GM10847 (cell line): ENCODE results near the gene PDIA2.

ENCODE experiments used
- POLR2A ChIP-seq: IDR thresholded peaks from 2 replicates; pipeline ENCODE4 v1.6.1; 2011; ENCODE audit not compliant: insufficient read length; ENCODE audit errors: extremely low read depth

Gene PDIA2

DNA sequence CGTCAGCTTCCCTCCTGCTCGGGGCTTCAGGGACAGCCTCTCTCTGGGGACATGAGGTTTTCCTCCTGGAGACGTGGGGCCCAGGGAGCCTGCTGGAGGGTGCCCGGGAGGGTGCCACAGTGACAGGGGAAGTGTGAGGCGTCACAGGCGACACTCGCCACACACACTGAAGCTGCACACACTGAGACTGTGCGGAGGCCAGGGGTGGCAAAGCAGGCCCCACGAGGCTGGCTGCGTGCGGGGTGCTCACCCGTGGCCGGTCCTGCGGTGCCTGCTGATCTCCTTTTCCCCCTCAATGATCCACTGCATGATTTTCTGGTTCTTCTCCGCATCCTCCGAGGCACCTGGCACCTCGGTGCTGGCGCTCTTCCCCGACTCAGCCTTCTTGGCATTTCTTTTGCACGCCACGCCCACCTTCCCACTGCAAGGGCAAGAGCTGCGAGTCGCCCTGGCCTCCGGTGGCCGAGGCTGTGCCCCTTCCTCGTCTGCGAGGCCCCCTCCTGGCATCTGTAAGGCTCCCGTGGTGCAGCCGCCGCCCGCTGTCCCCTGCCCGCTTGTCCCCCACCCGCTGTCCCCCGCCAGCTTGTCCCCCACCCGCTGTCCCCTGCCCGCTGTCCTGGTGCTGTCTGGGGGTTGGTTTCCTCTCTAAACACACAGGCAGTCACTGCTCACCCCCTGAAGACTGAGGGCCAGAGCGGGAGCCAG lies 14.0 kb downstream of the PDIA2 start:
- TF ChIP-seq POLR2A, result no peak

DNA sequence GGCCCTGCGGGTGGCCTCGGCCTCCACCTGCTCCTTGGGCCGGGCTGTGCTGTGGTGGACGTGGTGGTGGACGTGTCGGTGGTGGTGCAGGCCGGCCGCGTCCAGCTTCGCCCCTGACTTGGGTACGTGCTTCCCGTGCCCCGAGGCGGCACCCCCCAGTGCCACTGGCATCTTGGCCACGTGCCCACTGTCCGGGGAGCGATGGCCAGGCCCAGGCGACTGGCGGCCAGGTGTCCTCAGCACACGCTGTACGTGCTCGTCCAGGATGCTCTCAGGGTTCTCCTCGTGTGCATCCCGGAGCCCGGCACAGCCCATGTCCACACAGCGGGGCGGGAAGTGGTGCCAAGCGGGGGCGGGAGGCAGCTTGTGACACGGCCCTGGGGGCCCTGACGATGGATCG lies 14.9 kb downstream of the PDIA2 start:
- TF ChIP-seq POLR2A, result no peak

DNA sequence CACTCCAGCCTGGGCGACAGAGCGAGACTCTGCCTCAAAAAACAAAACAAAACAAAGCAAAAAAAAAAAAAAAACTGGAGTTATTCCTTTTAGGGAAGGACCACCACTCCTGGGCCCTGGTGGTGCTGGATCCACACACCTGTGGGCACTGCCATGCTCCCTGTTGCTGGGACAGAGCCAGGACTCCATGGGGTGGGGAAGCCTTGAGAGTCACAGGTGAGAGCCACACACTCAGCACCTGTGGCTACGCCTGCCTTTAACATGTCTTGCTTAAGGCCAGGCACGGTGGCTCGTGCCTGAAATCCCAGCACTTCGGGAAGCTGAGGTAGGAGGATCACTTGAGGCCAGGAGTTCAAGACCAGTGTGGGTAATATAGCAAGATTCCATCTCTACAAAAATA lies 18.3 kb downstream of the PDIA2 start:
- no peak for TF ChIP-seq POLR2A

DNA sequence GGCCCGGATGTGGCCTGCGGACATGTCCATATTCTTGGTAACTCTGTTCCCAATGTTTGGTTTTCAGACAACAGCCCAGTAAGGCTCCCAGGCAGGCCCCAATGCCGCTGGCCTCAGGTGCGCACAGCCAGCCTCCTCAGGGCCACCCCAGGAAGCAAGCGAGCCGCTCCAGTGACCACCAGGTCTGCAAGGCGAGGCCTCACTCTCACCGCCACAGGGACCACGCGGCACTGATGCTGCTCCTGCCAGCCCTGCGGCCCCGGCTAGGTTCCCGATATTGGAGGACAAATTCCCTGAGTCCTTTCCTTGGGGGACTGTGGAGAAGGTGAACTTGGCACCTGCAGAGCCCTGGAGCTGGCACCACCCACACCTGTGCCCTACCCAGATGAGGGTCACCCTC lies 19.0 kb downstream of the PDIA2 start:
- TF ChIP-seq POLR2A, result no peak

DNA sequence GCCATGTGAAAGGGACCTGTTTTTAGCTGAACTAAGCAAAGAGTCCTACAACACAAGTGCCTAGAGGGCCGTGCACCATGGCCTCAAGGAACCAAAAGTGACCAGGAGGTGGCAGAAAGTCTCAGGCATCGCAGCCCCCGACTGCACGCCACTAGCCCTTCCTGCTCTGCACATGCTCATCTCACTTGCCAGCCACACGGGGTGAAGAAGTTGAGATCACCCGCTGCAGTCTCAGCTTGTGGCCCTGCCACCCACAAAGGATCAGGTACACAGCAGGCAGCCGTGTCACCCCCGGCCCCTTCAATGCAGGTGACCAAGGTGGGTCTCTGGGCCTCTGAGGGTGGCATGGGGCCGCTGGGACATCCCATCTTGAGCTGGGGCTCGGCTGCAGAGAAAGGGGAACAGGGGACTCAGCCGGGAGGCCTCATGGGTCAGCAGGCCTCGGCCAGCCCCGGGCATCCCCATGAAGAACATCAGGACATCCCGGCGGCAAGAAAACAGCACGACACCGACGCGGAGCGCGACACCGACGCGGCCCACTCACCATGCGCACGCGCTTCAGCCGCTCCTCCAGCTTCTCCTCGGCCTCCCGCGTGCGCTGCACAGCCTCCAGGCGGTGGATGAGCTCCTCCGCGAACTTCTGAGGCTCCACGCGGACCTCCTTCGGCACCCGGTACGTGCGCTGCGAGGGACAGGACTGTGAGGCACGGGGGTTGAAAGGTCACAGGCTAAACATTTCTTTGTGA lies 21.0 kb downstream of the PDIA2 start:
- TF ChIP-seq POLR2A, result no peak

DNA sequence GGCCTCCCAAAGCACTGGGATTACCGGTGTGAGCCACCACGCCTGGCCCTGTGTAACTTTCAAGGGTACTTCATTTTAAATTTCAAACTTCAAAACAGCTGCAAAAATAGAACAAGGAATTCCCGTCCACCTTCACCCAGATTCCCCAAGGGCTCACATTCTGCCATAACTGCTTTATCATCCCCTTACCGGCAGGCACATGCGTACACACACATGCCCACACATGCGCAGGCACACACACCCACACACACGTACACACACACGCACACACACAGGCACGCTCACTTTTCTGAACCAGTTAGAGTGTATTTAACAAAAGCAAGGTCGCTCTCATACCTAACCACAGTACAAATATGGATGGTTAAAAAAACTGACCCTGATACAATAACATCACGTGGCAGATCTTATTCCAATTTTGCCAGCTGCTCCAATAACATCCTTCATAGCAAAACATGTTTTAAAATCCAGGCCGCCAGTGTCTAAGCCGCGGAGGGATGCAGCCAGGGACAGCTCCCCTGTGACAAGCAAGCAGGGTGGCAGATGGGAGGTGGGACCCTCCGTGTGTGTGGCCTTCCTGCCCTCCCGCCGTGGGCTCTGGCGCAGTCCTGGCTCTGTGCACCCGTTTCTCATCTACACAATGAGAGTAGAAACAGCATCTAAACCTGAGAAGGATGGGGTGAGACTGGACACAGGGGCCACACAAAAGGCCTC lies 23.1 kb downstream of the PDIA2 start:
- TF ChIP-seq POLR2A, result no peak

DNA sequence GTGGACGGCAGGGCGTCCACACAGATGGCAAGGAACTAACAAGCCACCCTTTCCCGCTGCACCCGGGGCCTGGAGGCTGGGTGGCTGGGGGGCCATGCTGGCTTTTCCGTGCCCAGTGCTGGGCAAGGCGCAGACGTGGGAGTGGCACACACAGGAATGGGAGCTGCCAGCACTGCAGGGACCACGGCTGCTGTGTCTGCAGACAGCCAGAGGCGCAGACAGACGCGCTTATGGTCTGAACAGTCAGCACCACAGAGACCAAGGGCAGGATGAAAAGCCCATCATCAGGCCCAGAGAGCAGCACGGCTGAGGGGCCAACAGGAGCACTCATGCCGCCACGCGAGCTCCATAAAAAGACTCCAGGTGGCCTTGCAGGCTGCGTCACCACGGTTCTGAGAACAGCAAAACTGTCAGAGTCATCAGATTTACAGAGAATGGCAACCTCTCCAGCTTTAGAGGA lies 24.0 kb downstream of the PDIA2 start:
- TF ChIP-seq POLR2A, result no peak

DNA sequence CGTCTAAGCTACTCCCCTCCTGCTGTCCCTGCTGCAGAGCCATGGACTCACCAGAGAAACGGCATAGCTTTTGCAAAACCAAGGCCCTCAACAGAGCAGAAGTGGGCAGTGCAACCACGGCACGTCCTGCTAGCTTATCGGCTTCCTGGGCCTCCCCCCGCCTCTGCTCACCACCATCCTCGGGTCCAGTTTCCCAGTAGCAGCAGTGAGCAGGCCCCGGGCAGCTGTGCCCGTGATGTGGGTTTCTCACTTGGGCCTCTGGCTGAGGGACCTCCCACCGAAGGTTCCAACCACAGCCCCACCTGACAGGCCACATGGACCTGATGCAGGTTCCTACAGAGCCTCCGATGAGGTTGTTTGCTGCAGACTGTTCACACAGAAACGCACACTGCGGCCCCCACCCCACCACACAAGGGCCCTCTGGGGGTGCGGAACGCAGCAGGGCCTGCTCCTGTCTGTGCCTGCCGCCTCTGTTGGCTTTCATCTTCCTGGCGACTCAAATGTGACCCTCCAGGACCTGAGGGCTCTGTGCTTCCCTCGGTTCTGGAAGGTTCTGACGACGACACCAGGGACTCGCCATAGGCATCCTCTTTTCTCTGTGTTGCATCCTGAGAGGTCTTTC lies 24.8 kb downstream of the PDIA2 start:
- no peak for TF ChIP-seq POLR2A

DNA sequence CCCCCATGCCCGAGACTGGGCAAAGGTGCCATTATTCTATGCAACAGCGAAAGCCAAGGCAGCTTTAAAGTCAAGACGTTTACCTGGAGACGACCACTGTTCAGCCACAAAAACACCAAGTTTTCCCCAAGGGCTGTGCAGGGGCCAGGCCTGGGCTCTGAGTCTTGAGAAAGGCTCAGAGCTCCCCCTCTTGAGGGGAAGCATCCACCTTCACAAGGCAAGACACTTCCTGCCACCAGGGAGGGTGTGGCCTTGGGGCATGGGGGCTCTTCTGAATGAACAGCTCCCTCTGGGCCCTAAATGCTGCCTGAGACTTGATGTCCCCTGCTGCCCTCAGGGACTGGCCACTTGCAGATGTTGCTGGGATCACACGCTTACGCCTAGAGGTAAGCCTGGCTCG lies 26.5 kb downstream of the PDIA2 start:
- no peak for TF ChIP-seq POLR2A

DNA sequence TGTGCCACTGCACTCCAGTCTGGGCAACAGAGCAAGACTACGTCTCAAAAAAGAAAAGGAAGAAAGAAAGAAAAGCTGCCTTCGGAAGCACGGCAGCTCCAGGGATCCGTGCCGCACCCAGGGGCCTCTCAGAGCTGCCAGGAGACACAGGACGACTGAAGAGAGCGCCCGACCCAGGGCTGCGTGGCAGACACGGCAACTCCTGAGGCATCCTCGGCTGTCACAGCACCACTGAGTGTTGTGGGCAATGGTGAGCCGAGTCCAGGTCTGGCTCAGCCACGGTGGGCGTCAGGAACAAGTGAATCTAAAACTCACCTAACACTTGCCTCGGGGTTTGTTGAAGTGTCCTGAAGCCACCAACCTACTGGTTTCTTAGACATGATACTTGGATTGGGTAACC lies 28.8 kb downstream of the PDIA2 start:
- TF ChIP-seq POLR2A, result no peak

DNA sequence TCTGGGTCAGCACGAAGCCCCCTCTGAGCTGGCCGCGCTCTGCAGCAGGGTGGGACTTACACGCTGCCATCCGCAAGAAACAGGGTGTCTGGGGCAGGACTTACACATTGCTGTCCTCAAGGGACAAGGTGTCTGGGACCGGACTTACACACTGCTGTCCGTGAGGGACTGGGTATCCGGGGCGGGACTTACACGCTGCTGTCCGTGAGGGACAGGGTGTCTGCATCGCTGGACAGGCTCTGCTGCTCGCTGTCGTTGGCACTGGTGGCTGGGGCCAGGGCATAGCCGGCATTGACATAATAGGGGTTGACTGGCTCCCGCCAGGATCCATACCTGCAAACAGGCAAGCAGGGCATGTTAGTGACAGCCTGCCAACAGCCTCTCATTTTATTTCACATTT lies 31.4 kb downstream of the PDIA2 start:
- TF ChIP-seq POLR2A, result no peak

DNA sequence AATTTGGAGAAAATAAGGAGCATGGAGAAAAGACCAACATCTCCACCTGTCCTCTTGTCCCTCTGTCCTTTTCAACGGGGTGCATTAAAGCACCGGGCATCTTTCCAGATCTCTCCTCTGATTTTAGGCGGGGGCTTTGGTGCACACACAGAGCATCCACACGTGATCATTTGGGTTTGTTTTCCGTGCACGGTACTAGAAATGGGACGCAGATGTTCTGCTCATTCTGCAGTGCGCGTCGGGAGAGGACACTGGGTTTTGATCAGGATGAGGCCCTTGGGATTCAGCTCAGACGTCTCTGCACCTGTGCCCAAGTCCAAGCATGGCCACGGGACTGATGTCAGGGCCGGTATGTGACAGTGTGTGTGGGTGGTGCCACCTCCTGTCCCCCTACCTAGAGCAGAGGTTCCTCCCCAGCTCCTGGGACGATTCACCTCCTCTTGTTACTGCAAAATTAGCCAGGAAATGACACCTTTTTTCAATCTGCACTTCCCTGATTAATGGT lies 31.9 kb downstream of the PDIA2 start:
- no peak for TF ChIP-seq POLR2A

DNA sequence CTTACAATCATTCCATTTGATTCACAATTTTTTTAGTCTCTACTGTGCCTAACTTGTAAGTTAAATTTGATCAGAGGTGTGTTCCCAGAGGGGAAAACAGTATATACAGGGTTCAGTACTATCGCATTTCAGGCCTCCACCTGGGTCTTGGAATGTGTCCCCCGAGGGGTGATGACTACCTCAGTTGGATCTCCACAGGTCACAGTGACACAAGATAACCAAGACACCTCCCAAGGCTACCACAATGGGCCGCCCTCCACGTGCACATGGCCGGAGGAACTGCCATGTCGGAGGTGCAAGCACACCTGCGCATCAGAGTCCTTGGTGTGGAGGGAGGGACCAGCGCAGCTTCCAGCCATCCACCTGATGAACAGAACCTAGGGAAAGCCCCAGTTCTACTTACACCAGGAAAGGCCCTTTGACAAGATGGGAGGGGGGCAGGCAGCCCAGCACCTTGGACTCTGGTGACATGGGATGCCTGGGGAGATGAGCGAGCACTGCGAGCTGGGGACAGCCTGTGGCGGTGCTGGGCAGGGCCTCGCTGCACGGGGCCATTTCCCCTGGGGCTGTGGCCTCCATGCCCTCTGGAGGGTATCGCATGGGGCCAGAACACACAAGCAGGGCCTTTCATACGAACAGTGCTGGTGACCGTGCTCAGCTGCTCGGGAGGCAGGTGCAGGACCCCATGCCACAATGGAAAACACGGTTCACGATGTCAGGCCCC lies 33.9 kb downstream of the PDIA2 start:
- no peak for TF ChIP-seq POLR2A

DNA sequence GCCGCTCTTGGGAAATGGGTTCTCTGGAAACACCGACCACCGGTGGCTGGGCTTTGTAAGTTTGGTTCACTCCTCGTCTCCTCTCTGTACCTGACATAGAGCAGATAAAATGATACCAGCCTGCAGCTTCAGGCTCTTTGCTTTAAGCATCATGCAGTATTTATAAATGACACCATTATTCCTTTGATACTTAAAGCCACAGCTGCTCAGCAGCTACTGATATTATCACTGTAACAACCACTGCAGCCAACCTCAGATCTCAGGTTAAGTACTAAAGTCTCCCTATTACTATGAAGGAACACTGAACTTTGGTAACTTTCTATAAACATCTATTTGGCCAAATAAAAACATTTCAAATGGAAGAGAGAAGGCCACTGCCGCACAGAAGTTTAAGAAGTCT lies 34.6 kb downstream of the PDIA2 start:
- TF ChIP-seq POLR2A, result no peak

DNA sequence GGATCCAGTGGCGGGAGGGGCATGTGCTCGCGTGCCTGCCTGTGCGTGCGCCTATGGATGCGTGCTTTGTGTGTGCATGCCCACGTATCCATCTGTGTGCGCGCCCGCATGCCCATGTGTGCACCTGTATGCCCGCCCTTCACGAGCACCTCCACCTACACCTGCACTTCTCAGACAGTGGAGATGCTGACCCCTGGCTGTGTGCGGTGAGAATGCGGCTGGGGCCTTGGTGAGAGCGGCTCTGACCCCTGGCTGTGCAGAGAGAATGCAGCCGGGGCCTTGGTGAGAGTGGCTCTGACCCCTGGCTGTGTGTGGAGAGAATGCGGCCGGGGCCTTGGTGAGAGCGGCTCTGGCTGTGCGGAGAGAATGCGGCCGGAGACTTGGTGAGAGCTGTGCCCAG lies 35.7 kb downstream of the PDIA2 start:
- TF ChIP-seq POLR2A, result no peak
